ENCODE data around the gene TTC28.

Gene TTC28

GRCh38 chr22:28005513-28005912, 674.1 kb downstream of the TTC28 start:
- no peak for DNase-seq (ENCODE audit: low read depth in 2 of 2)

DNA sequence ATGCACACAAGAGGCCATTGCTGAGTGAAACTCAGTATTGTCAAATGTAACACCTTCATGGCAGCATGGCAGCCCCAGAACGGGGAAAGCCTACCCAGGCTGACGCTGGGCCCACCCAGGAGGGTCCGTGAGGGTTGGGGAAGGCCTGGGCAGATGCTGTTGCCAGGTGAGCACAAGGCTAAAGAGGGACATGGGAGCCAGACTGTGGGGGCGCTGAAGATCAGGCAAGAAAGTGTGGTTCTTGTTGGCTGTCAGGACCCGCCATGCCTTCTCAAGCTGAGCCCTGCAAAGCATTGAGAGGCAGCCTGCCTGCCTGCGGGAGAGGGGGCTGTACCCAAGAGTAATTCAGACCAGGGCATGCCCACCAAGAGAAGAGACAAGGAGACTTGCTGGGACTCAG, 675.6 kb downstream of the TTC28 start:
- DNase-seq (ENCODE audit: low read depth in 2 of 2): no peak

- no peak for DNase-seq (ENCODE audit: low read depth in 2 of 2)
These were observed 676.6 kb downstream of the TTC28 start for GRCh38 chr22:28002863-28003565.

- no peak for DNase-seq (ENCODE audit: low read depth in 2 of 2)
These were observed 677.4 kb downstream of the TTC28 start for GRCh38 chr22:28002181-28002700.

DNA sequence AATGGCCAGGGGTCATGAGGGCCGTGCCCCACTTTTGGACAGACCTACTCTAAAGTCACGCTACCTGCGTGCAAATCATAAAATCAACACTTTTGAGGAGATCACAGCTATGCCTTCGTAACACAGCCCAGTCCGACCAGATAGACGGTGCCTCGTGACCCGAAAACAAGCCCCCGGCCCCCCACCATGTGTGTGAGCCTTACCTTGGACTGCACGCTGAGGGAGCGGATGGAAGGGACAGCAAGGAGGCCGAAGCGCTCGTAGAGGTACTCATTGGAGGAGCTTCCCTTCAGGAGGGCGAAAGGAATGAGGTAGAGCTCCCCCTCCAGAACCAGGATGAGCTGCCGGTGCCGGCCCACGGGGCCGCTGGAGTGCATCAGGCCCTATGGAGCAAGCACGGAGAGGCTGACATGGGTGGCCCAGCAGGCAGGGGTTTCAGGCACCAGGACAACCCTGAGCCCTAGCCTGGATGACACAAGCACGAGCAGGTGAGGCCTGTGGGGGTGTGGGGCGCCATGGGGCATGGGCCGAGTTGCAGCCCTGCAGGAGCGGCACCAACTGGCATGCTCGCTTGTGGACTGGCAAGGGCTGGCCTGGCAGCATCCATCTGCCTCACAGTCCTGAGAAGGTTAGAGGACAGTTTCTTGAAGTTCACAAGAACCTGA, 678.3 kb downstream of the TTC28 start:
- no peak for DNase-seq (ENCODE audit: low read depth in 2 of 2)

GRCh38 chr22:28000361-28000760, 679.3 kb downstream of the TTC28 start:
- no peak for DNase-seq (ENCODE audit: low read depth in 2 of 2)

- no peak for DNase-seq (ENCODE audit: low read depth in 2 of 2)
These were observed 679.8 kb downstream of the TTC28 start for GRCh38 chr22:27999876-28000275.

DNA sequence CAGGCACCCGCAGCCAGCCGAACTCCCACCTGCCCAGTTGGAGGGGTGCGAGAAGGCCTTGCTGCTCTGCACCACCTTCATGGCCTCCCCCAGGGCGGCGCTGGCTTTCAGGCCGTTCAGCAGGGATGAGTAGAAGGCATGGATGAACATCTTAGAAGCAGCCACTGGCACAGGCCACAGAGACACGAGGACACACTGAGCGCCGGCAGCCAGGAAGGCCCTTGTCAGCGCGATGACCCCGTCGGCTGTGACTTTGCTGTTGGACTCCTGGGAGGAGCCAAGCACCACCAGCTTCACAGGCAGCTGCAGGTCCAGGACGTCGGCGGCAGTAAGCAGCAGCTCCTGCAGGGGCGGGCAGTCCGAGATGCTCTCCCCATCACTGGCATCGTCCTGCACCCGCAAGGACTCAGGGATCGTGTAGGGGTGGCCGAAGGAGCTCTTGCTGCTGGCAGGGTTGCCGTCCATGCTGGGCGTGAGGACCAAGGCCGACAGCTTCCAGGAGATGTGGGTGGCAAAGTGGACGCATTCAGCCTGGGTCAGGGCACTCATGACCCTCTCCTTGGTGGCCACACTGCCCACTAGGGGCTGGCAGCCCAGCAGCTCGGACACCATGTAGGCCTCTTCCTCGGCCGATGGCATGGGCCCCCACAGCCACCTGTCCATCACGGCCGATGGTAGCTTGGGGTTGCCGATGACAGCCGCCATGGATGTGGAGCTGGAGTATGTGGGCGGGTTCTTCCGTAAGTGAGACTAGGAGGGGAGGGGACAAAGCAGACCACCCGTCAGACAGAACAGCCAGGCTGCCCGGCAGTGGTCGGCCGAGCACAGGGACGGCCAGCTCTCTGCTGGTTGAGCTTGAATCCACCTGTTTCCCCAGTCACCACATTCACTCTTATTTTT, 680.9 kb downstream of the TTC28 start:
- no peak for DNase-seq (ENCODE audit: low read depth in 2 of 2)

- no peak for DNase-seq (ENCODE audit: low read depth in 2 of 2)
These were observed 682.1 kb downstream of the TTC28 start for GRCh38 chr22:27997538-27997937.

DNA sequence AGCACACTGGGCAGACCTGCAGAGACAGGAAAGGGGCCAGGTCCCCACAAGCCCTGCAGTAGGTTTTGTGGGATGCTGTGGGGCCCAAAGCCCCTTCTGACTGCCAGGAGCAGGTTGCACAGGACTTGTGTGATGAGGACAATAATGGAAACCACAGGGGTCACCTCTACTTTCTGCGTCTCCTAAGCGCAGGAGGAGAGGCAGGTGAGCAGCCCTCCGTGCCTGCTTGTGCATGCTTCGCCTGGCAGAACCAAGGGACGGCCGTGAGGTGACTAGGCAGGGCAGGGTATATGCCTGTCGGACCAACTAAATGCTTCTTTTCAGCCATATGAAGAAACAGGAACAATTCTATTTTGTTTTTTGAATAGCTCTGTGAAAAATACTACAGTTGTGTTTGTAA, 682.7 kb downstream of the TTC28 start:
- DNase-seq (ENCODE audit: low read depth in 2 of 2): no peak

DNA sequence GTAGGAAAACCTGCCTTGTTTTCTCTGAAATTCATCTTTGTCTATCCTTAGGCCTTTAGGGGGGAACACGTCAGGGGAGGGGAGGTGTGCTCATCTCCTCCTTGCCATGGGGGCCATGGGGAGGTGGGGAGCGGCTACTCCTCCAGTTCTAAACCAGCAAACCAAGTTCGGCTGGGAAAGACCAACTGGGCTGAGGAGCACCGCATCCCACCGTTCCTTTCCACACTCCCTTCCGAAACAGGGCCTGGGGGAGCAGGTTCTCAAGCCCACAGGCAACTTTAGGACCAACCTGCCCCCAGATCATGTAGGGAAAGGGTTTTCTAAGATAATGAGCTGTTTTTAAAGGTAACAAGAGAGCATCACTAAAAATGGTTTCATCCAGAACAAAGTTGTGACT, 683.1 kb downstream of the TTC28 start:
- DNase-seq (ENCODE audit: low read depth in 2 of 2): no peak

- no peak for DNase-seq (ENCODE audit: low read depth in 2 of 2)
These were observed 683.7 kb downstream of the TTC28 start for GRCh38 chr22:27995801-27996528.

DNA sequence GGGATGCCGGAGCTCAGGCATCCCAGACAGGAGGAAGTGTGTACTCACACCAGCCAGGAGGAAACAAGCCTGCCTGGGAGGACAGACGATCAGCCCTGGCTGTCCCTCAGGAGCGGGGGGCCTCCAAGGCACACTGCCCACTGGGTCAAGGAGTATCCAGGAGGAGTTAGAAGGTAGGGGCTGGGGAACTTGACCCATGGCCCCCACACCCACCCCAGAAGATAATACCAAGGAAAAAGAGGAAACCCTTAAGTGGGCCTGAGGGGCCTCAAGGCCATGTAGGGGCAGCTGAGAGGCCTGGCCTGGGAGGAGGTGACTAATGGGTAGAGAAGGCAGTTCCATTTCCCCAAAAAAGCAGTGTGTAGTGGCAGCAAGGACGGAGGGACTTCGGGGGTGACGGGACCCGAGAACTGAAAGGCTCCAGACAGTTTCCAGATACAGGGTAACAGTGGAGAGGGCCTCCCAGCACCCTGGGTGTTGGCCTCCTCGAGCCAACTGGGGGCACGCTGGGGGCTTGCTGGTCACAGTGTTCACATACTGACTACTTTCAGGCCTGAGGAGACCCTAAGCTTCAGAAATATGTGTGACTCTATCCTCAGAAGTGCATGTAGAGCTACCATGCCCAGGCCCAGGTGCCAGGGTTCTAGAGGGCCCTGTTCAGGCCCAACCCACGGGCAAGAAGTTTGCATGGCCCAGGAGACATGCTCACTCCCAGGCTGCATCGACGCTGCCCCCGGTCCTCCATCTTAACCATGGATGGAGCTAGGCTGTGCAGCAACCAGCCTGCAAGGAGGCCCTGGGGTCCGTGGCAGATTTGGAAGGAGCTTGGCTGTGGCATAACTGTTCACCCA, 684.9 kb downstream of the TTC28 start:
- no peak for DNase-seq (ENCODE audit: low read depth in 2 of 2)

GRCh38 chr22:27993774-27994350, 685.8 kb downstream of the TTC28 start:
- no peak for DNase-seq (ENCODE audit: low read depth in 2 of 2)

DNA sequence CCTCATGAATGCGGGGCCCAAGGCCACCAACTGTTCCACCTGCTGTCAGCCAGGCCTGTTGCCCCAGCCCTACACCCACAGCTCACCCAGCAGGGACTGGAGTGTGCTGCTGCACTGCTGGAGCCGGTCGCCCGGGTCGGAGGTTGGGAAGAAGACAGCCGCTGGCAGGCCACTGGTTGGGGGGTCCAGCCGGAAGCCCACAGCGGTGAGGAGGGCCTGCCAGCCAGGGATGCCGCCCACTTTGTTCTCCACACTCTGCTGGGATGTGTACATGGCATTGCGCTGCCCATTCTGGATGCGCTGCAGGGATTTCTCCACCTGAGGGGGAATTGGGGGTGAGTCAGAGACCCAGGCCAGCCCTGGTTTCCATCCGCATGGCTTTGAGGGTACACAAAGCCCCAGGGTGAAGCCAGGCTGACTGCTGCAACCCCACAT, 686.4 kb downstream of the TTC28 start:
- no peak for DNase-seq (ENCODE audit: low read depth in 2 of 2)

GRCh38 chr22:27992294-27993165, 687.1 kb downstream of the TTC28 start:
- no peak for DNase-seq (ENCODE audit: low read depth in 2 of 2)

DNA sequence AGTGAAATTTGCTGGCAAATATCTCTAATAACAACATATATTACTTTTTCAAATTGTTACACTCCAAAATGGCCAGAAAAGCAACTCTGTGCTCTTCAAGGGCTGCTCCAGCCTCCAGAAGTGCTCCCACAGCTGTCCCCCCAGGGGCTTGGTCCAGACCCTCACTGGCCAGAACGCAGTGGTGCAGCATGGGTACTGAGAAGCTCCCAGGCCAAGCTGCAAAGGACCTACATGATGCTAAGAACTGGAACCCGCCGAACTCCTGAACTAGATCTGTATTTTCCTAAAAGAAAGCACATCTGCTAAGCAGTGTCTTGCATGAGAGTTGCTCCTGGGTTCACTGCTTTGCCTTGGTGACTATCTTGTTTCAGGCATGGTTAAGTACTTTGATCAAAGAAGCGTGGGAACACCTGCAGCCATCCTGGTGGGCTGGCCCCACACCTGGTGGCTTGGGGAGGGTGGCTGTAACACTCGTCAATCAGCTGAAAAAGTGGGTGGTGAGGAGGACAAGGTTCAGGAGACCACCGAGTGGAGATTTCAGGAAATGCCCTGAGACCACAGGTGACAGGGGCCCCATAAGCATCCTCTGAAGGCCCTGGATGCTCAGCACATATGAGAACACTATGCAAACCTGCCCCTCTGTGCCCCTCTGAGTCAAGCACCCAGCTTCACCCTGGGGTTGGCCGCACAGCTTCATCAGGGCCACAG, 687.9 kb downstream of the TTC28 start:
- no peak for DNase-seq (ENCODE audit: low read depth in 2 of 2)

DNA sequence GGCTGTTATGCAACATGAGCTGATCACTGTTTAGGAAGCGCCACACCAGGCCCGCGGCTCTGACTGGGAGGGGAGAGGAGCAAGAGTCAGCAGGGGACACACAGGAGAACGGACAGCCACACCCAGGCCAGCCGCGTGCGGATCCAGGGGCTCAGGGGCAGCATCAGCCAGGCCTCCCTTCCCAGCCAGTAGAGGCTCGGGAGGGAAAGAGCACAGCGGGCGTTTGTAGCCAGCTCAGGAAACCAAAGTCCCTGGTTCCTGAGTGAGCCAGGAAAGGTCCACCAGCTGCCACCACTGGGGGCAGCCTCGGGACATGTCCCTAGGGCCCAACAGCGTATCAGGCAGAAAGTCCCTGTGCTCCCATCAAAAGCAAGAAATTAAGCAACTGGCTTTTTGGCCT, 688.8 kb downstream of the TTC28 start:
- DNase-seq (ENCODE audit: low read depth in 2 of 2): no peak

- DNase-seq (ENCODE audit: low read depth in 2 of 2): no peak
These were observed 689.2 kb downstream of the TTC28 start for GRCh38 chr22:27990451-27990840.

Data from activated CD8-positive, alpha-beta memory T cell treated with anti-CD3 and anti-CD28 coated beads for 4 hours (primary cell).